ENCODE results near the gene PCDHGC3. TPM values are rescaled to one million over a fixed set of nuclear protein-coding genes. Genes with fewer than 3 reads are reported as not detected.

PCDHGC3 gene
- total RNA-seq, 1 donor = 36.3 TPM

DNA sequence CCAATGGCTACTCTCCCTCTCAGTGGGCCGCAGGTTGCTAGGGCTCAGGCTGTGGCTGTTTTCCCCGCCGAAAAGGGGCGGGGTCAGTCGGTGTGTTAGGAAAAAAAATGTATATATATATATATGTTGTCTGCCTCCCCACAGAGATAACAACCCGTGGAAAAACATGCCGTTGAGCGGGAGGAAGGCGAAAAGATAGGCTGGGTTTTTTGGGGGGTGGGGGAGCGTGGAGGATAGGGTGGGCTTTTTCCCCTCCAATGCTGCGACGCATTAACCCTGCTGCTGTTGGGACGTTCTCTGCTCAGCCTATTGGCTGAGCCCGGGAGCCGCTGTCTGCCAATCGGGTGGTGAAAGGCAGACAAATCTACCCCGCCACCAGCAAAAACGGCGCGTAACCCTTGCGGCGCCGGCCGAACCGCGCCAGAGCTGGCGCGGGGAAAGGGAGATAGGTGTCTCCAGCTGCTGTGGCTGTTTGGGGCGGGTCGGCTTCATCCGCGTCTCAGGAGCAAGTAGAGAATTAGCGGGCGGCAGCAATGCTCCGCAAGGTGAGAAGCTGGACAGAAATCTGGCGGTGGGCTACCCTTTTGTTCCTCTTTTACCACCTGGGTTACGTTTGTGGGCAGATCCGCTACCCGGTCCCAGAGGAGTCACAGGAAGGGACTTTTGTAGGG lies 9.0 kb downstream of the PCDHGC3 start, which contains the start of gene PCDHGC4:
Gene PCDHGC4, plus strand, starts transcription at position 390 of the 671 bp plus-strand sequence. Its CDS starts 144 bp downstream, at position 534.
- TF ChIP-seq, protein P1, sequence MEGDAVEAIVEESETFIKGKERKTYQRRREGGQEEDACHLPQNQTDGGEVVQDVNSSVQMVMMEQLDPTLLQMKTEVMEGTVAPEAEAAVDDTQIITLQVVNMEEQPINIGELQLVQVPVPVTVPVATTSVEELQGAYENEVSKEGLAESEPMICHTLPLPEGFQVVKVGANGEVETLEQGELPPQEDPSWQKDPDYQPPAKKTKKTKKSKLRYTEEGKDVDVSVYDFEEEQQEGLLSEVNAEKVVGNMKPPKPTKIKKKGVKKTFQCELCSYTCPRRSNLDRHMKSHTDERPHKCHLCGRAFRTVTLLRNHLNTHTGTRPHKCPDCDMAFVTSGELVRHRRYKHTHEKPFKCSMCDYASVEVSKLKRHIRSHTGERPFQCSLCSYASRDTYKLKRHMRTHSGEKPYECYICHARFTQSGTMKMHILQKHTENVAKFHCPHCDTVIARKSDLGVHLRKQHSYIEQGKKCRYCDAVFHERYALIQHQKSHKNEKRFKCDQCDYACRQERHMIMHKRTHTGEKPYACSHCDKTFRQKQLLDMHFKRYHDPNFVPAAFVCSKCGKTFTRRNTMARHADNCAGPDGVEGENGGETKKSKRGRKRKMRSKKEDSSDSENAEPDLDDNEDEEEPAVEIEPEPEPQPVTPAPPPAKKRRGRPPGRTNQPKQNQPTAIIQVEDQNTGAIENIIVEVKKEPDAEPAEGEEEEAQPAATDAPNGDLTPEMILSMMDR (IDR thresholded peaks at IDR 0.05; ENCODE audit: insufficient read depth, low read depth, low read length) = no peak
- H3K4me3 ChIP-seq (ENCODE audit: low read depth, low read length) = peak within 1 kb of the TSS; percentile 41
- DNase-seq (ENCODE audit: low read depth) = no peak

DNA sequence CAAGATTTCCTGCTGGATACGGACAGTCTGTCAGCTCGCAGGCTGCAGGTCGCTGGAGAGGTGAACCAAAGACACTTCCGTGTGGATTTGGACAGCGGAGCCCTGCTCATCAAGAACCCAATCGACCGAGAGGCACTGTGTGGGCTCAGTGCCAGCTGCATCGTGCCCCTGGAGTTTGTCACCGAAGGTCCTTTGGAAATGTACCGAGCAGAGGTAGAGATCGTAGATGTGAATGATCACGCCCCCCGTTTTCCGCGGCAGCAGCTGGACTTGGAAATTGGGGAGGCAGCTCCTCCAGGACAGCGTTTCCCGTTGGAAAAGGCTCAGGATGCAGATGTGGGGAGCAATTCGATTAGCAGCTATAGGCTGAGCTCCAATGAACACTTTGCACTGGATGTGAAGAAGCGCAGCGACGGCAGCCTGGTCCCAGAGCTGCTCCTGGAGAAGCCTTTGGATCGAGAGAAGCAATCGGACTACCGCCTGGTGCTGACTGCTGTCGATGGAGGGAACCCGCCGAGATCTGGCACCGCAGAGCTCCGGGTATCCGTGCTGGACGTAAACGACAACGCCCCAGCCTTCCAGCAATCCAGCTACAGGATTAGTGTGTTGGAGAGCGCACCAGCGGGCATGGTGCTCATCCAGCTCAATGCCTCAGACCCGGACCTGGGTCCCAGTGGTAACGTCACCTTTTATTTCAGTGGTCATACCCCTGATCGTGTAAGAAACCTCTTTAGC lies 9.7 kb downstream of the PCDHGC3 start:
- DNase-seq (ENCODE audit: low read depth) = no peak
- TF ChIP-seq, protein P1 (IDR thresholded peaks at IDR 0.05; ENCODE audit: insufficient read depth, low read depth, low read length) = no peak
- no peak overlapping the region for H3K4me3 ChIP-seq (ENCODE audit: low read depth, low read length)

DNA sequence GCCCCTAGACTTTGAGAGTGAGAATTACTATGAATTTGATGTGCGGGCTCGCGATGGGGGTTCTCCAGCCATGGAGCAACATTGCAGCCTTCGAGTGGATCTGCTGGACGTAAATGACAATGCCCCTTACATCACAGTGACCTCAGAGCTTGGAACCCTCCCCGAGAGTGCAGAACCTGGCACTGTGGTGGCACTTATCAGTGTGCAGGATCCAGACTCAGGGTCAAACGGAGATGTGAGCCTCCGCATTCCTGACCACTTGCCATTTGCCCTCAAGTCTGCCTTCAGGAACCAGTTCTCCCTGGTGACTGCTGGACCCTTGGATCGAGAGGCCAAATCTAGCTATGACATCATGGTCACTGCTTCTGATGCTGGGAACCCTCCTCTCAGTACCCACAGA lies 10.3 kb downstream of the PCDHGC3 start:
- no peak for DNase-seq (ENCODE audit: low read depth)
- TF ChIP-seq, protein P1 (IDR thresholded peaks at IDR 0.05; ENCODE audit: insufficient read depth, low read depth, low read length) = no peak
- no peak overlapping the region for H3K4me3 ChIP-seq (ENCODE audit: low read depth, low read length)

DNA sequence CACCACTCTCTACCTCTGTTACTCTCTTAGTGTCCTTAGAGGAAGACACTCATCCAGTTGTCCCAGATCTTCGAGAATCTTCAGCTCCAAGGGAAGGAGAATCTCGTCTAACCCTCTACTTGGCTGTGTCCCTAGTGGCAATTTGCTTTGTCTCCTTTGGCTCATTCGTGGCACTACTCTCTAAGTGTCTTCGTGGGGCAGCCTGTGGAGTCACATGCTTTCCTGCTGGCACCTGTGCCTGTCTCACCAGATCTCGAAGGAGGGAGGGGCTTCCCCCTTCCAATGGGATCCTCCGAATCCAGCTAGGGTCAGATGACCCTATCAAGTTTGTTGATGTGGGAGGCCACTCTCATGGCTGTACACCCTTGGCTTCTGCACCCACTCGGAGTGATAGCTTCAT lies 11.4 kb downstream of the PCDHGC3 start:
- TF ChIP-seq, protein P1 (IDR thresholded peaks at IDR 0.05; ENCODE audit: insufficient read depth, low read depth, low read length) = no peak
- DNase-seq (ENCODE audit: low read depth) = no peak
- no peak overlapping the region for H3K4me3 ChIP-seq (ENCODE audit: low read depth, low read length)

DNA sequence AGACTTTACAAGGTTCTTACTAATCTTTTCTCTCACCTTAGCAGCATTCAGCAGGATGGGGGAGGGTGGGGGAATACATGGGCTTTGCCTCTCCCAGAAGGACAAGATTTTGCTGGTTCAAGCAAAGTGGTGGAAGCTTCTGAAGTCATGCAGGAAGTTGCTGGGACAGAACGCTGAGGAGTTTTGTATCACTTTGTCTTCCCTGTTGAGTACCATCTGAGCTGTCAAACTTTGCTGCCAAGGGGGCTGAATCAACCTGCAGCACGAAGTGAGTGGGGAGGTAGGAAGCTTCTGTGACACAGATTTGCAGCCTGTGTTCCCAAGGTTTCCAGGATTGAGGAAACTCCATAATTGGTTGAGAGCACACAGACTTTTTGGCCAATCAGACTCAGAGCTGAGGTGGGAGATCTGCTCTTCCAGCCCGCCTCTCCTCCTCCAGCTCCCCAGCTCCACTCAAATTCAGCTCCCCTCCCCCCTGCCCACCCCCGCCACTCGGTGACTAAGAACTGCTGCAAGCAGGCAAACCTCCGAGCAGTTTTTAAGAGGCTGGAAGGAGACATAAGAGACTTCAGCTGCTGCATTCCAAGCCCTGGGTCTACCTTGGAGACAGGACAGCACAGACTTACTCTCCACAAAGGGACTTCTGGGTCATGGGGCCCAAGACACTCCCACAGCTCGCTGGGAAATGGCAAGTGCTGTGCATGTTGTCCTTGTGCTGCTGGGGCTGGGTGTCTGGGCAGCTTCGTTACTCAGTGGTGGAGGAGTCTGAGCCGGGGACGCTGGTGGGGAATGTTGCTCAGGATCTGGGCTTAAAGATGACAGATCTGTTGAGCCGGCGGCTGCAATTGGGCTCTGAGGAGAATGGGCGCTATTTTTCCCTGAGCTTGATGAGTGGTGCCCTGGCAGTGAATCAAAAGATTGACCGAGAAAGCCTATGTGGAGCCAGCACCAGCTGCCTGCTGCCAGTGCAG lies 13.1 kb downstream of the PCDHGC3 start, which contains the start of gene PCDHGC5:
Gene PCDHGC5, plus strand, starts transcription at position 491 of the 971 bp plus-strand sequence. Its CDS starts 160 bp downstream, at position 651.
- DNase-seq (ENCODE audit: low read depth) = peak; percentile 52
- no peak within 1 kb of the TSS for H3K4me3 ChIP-seq (ENCODE audit: low read depth, low read length)
- TF ChIP-seq, protein P1 (IDR thresholded peaks at IDR 0.05; ENCODE audit: insufficient read depth, low read depth, low read length) = no peak

DNA sequence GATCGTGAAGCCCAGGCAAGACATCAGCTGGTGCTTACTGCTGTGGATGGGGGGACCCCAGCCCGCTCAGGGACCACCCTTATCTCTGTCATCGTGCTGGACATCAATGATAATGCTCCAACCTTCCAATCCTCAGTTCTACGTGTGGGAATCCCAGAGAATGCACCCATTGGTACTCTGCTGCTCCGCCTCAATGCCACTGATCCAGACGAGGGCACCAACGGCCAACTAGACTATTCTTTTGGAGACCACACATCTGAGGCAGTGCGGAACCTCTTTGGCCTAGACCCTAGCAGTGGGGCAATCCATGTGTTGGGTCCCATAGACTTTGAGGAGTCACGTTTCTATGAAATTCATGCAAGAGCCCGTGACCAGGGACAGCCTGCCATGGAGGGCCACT lies 14.1 kb downstream of the PCDHGC3 start:
- no peak for DNase-seq (ENCODE audit: low read depth)
- TF ChIP-seq, protein P1 (IDR thresholded peaks at IDR 0.05; ENCODE audit: insufficient read depth, low read depth, low read length) = no peak
- H3K4me3 ChIP-seq (ENCODE audit: low read depth, low read length) = no peak overlapping the region
